CD14-positive monocyte (primary cell): Measurements from ENCODE around the gene KIAA1328. TPM values are rescaled to one million over a fixed set of nuclear protein-coding genes. Genes with fewer than 3 reads are reported as not detected.

ENCODE experiments used
- DNase-seq, 3 donors: peaks; one replicate each; pipeline ENCODE4 v3.0.0-alpha.2; 2011 to 2022
- H2AFZ ChIP-seq: 2 replicates; pipeline ENCODE4 v1.6.0; 2012; ENCODE audit warnings: mild to moderate bottlenecking, low read depth, low read length, inconsistent platforms; ENCODE audit not compliant: insufficient read depth, poor library complexity, severe bottlenecking
- H3K27ac ChIP-seq, 2 donors: 1 replicate in 1 of 2; 2 replicates in 1 of 2; pipeline ENCODE4 v1.5.1; 2012 to 2013; ENCODE audit warnings: low read length in 2 of 2, control low read depth in 1 of 2, inconsistent platforms in 1 of 2, low read depth in 1 of 2, mild to moderate bottlenecking in 1 of 2
- H3K27me3 ChIP-seq, 2 donors: one replicate each; pipeline versions ENCODE4 v1.6.0 to v1.6.1; 2011 to 2013; ENCODE audit warnings: low read length in 2 of 2; ENCODE audit not compliant: control insufficient read depth in 2 of 2, insufficient read depth in 2 of 2
- H3K36me3 ChIP-seq, 2 donors: replicated peaks in 1 of 2; 1 replicate in 1 of 2; 2 replicates in 1 of 2; pipeline versions ENCODE4 v1.5.1 to v1.6.1; 2012 to 2013; ENCODE audit warnings: low read length in 2 of 2, control low read depth in 1 of 2, inconsistent platforms in 1 of 2, mild to moderate bottlenecking in 1 of 2; ENCODE audit not compliant: insufficient read depth in 2 of 2, control insufficient read depth in 1 of 2
- H3K4me1 ChIP-seq, 2 donors: 1 replicate in 1 of 2; 2 replicates in 1 of 2; pipeline versions ENCODE4 v1.5.1 to v1.6.1; 2012 to 2013; ENCODE audit warnings: low read length in 2 of 2, control low read depth in 1 of 2, inconsistent platforms in 1 of 2, mild to moderate bottlenecking in 1 of 2, moderate library complexity in 1 of 2; ENCODE audit not compliant: insufficient read depth in 2 of 2, control insufficient read depth in 1 of 2
- H3K4me2 ChIP-seq: replicated peaks from 2 replicates; pipeline ENCODE3; 2012; ENCODE audit warnings: low read length, moderate library complexity, mild to moderate bottlenecking; ENCODE audit not compliant: poor library complexity, severe bottlenecking; ENCODE audit errors: extremely low read depth
- H3K4me3 ChIP-seq, 3 experiments: fragments of 200-600 bp in 1 of 3; sonication (generic) in 1 of 3; replicated peaks in 1 of 3; 1 replicate in 2 of 3; 2 replicates in 1 of 3; pipeline ENCODE4 v1.5.1; 2011 to 2013; ENCODE audit warnings: low read length in 3 of 3, mild to moderate bottlenecking in 3 of 3, control low read depth in 2 of 3, low read depth in 2 of 3, inconsistent platforms in 1 of 3, moderate library complexity in 1 of 3
- H3K79me2 ChIP-seq: 2 replicates; pipeline ENCODE4 v1.6.0; 2012; ENCODE audit warnings: mild to moderate bottlenecking, control low read depth, inconsistent platforms, low read length, moderate library complexity; ENCODE audit not compliant: insufficient read depth
- H3K9ac ChIP-seq: 2 replicates; pipeline ENCODE4 v1.6.0; 2017; ENCODE audit warnings: low read length, mild to moderate bottlenecking; ENCODE audit not compliant: insufficient read depth, poor library complexity, severe bottlenecking
- H3K9me3 ChIP-seq, 2 donors: replicated peaks in 1 of 2; 1 replicate in 1 of 2; 2 replicates in 1 of 2; pipeline versions ENCODE4 v1.5.1 to v1.6.1; 2012 to 2013; ENCODE audit warnings: low read length in 2 of 2, control low read depth in 1 of 2; ENCODE audit not compliant: control insufficient read depth in 1 of 2, insufficient read depth in 1 of 2
- H4K20me1 ChIP-seq: 2 replicates; pipeline ENCODE4 v1.6.0; 2012; ENCODE audit warnings: mild to moderate bottlenecking, low read length, control low read depth, moderate library complexity; ENCODE audit not compliant: insufficient read depth
- H3K27ac Mint-ChIP-seq, 7 donors: one replicate each; pipeline ENCODE4 v1.8.0; 2020; ENCODE audit warnings: mild to moderate bottlenecking in 7 of 7, mixed read lengths in 7 of 7, moderate library complexity in 6 of 7, inconsistent platforms in 2 of 7
- H3K27me3 Mint-ChIP-seq, 3 donors: one replicate each; pipeline ENCODE4 v1.8.0; 2021 to 2022; ENCODE audit warnings: low read depth in 3 of 3, mild to moderate bottlenecking in 3 of 3, mixed read lengths in 3 of 3, moderate library complexity in 3 of 3, inconsistent platforms in 1 of 3
- H3K36me3 Mint-ChIP-seq, 2 donors: one replicate each; pipeline ENCODE4 v1.8.0; 2020; ENCODE audit warnings: mixed read lengths in 2 of 2, inconsistent platforms in 1 of 2, mild to moderate bottlenecking in 1 of 2
- H3K4me1 Mint-ChIP-seq: one replicate; pipeline ENCODE4 v1.8.0; 2020; ENCODE audit warnings: mild to moderate bottlenecking, mixed read lengths
- H3K4me3 Mint-ChIP-seq, 2 donors: one replicate each; pipeline ENCODE4 v1.8.0; 2020; ENCODE audit warnings: mild to moderate bottlenecking in 2 of 2, mixed read lengths in 2 of 2, moderate library complexity in 1 of 2
- H3K9me3 Mint-ChIP-seq, 7 donors: one replicate each; pipeline ENCODE4 v1.8.0; 2020 to 2022; ENCODE audit warnings: mixed read lengths in 7 of 7, mild to moderate bottlenecking in 6 of 7, moderate library complexity in 6 of 7, inconsistent platforms in 2 of 7
- WGBS: methylation state at CpG from one replicate; pipeline ENCODE4 v1.1.5; 2013; ENCODE audit warnings: missing lambda C conversion rate; ENCODE audit not compliant: insufficient coverage; 5-methylcytosine and 5-hydroxymethylcytosine counted together
- intact Hi-C, 2 donors: fragments of 100-400 bp; cut with micrococcal nuclease; formaldehyde crosslinking; loops; one replicate each; pipeline versions ENCODE4 v1.15.0 to v1.15.1; 2023
- polyA plus RNA-seq, 3 donors: library from polyadenylated mRNA; depleted of rRNA in 1 of 3; unstranded in 2 of 3; stranded (reverse) in 1 of 3; fragments of 300-500 nt in 2 of 3; fragments of >200 nt in 1 of 3; fragmentation: Illumina TruSeq in 2 of 3; gene quantifications; 1 replicate in 2 of 3; 2 replicates in 1 of 3; pipeline ENCODE4 v1.2.3, GENCODE V29; 2012 to 2021
- TF ChIP-seq, protein P1 (sequence below): fragments of 200-600 bp; IDR thresholded peaks from one replicate; pipeline ENCODE4 v1.8.0; 2022; ENCODE audit warnings: antibody characterized with exemption, mild to moderate bottlenecking

Gene KIAA1328
- polyA plus RNA-seq, 3 donors, result 3.7 to 3.9 (median 3.8) TPM

DNA sequence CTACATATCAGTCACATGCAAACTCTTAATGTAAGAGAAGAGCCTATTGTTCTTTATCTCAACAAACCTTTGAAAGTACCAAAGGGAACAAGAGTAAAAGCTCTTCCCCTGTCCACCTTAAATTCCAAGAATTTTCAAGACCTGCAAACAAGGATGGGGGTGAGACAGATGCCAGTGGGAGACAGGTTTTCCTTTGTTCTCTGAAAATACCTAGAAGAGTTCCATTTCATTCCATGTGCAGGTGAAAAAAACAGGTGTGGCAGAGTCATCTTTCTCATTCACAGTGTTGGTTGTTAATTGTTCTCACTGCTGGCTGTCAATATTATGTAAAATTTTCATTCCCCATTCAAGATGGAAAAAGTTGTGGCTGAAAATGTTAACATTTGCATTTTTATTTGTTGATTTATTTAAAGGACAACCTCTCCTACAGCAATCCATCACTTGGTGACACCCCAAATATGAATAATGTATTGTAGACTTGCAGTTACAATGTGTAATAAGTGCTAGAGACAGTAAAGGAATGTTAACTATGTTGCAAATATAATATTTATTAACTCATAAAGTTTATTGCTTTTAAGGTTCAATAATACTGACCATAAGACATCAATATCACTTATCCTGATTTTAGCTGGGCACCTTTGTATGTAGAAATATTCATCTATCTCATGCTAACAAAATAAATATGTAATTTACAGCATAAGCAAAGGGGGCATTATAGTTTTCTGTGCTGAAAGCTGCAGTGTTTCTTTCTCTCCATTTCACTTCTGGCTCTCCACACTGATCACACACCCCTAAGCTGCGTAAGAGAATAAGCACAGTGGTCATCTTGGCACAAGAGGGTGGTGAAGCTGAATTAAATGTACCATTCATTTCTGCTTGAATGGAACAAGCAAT lies 347.0 kb downstream of the KIAA1328 start:
- Histone ChIP-seq H2AFZ (no peak overlapping the region), H3K27me3 (no peaks in the 10 kb centered on the region), H3K36me3 (no peaks in the 10 kb centered on the region), H3K9me3 (no peaks in the 10 kb centered on the region), H3K4me1 (no peaks in the 10 kb centered on the region), H3K9ac (no peak overlapping the region), H3K27ac (no peak overlapping the region), H3K79me2 (no peaks in the 10 kb centered on the region), H3K4me2 (no peak overlapping the region), H4K20me1 (no peaks in the 10 kb centered on the region), H3K4me3 (no peak overlapping the region)
- intact Hi-C loops, result no loop called here
- no peak for DNase-seq
- WGBS, result no CpG with 5 or more reads among the region's 1 CpG
- no peaks in the 10 kb centered on the region for H3K4me1 Mint-ChIP-seq
- H3K27me3 Mint-ChIP-seq, result peaks cover 0 to 1% (median 0%) of the 10 kb centered on the region in 3 donors
- H3K36me3 Mint-ChIP-seq, result peaks cover 5 to 9% of the 10 kb centered on the region in 2 donors
- TF ChIP-seq, protein P1, sequence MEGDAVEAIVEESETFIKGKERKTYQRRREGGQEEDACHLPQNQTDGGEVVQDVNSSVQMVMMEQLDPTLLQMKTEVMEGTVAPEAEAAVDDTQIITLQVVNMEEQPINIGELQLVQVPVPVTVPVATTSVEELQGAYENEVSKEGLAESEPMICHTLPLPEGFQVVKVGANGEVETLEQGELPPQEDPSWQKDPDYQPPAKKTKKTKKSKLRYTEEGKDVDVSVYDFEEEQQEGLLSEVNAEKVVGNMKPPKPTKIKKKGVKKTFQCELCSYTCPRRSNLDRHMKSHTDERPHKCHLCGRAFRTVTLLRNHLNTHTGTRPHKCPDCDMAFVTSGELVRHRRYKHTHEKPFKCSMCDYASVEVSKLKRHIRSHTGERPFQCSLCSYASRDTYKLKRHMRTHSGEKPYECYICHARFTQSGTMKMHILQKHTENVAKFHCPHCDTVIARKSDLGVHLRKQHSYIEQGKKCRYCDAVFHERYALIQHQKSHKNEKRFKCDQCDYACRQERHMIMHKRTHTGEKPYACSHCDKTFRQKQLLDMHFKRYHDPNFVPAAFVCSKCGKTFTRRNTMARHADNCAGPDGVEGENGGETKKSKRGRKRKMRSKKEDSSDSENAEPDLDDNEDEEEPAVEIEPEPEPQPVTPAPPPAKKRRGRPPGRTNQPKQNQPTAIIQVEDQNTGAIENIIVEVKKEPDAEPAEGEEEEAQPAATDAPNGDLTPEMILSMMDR, result no peak
- H3K9me3 Mint-ChIP-seq, result peaks cover 0 to 5% (median 1%) of the 10 kb centered on the region in 7 donors
- H3K27ac Mint-ChIP-seq, result no peak overlapping the region
- H3K4me3 Mint-ChIP-seq, result no peak overlapping the region

DNA sequence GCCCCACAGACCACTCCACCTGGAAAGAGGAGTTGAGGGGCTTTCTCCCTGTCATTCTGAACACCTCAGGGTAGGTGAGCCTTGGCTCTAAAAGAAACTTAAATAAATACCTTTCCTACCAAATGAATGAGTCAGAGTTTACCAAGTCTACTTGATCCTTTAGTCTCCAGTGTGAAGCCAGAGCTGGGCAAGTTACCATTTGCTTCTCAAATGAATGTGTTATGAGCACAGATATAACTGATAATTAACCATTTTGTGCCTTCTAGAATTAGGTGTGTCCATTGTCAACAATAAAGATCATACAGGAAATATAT lies 347.7 kb downstream of the KIAA1328 start:
- DNase-seq, result no peak
- Mint-ChIP-seq H3K27me3 (peaks cover 0 to 1% (median 0%) of the 10 kb centered on the region in 3 donors), H3K36me3 (peaks cover 5 to 9% of the 10 kb centered on the region in 2 donors), H3K27ac (no peak overlapping the region), H3K9me3 (peaks cover 0 to 3% (median 1%) of the 10 kb centered on the region in 7 donors), H3K4me1 (no peaks in the 10 kb centered on the region), H3K4me3 (no peak overlapping the region)
- H3K27me3 ChIP-seq, result no peaks in the 10 kb centered on the region
- no peak overlapping the region for H3K27ac ChIP-seq
- no peaks in the 10 kb centered on the region for H3K36me3 ChIP-seq
- no peaks in the 10 kb centered on the region for H4K20me1 ChIP-seq
- intact Hi-C loops, result no loop called here
- H3K4me2 ChIP-seq, result no peak overlapping the region
- H3K4me3 ChIP-seq, result no peak overlapping the region
- H2AFZ ChIP-seq, result no peak overlapping the region
- no peaks in the 10 kb centered on the region for H3K9me3 ChIP-seq
- H3K9ac ChIP-seq, result no peak overlapping the region
- H3K4me1 ChIP-seq, result no peaks in the 10 kb centered on the region
- TF ChIP-seq, protein P1, result no peak
- H3K79me2 ChIP-seq, result no peaks in the 10 kb centered on the region
